ENCODE measurements around the gene ZNF473. TPM values are rescaled to one million over a fixed set of nuclear protein-coding genes. Genes with fewer than 3 reads are reported as not detected.

Gene ZNF473
- total RNA-seq, 2 donors from 2014 or later: 16.7 to 26.0 TPM

DNA sequence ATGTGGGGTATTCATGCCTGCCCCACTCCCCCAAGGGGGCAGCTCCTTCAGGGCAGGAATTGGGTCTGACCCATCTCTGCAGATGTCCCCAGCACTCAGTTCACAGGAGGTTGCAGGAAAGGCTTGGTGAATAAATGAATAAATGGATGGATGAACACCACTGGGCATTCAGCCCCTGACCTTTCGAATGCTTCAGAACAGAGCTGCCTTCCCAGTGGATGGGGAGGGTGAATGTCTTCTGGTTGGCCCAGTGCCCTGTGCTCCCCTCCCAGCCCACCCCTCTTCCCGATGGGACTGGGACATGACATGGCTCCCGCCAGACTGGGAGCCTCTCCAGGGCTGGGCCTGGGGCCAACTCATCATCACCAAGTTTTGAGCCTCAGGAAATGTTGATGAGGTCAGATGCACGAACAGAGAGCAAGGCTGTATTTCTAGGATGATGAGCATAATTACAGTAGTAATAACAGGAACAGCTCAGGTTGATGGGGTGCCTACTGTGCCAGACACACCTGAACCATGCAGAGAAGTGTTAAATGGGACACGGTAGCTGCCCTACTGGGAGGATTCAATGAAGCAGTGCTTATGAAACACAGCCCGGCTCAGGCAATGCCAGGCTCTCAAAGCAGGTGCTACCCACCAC, 26.3 kb upstream of the ZNF473 start:
- H3K4me1 ChIP-seq (replicated peaks): no peaks in the 10 kb centered on the region
- no peak for DNase-seq (ENCODE audit: low spot score)
- TF ChIP-seq POLR2AphosphoS5 (IDR thresholded peaks at IDR 0.05) (no peak), POLR2A (IDR thresholded peaks at IDR 0.05) (no peak)
- TF ChIP-seq, protein P1, sequence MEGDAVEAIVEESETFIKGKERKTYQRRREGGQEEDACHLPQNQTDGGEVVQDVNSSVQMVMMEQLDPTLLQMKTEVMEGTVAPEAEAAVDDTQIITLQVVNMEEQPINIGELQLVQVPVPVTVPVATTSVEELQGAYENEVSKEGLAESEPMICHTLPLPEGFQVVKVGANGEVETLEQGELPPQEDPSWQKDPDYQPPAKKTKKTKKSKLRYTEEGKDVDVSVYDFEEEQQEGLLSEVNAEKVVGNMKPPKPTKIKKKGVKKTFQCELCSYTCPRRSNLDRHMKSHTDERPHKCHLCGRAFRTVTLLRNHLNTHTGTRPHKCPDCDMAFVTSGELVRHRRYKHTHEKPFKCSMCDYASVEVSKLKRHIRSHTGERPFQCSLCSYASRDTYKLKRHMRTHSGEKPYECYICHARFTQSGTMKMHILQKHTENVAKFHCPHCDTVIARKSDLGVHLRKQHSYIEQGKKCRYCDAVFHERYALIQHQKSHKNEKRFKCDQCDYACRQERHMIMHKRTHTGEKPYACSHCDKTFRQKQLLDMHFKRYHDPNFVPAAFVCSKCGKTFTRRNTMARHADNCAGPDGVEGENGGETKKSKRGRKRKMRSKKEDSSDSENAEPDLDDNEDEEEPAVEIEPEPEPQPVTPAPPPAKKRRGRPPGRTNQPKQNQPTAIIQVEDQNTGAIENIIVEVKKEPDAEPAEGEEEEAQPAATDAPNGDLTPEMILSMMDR (IDR thresholded peaks at IDR 0.05): no peak
- WGBS: 57% methylated on average over 6 of the region's 6 CpGs
- H3K9me3 ChIP-seq: no peaks in the 10 kb centered on the region
- no peak overlapping the region for H3K4me3 ChIP-seq
- H3K27me3 ChIP-seq (replicated peaks; ENCODE audit: insufficient read depth): no peaks in the 10 kb centered on the region
- no peak overlapping the region for H3K27ac ChIP-seq
- intact Hi-C loops (cut with DNase I): no loop called here
- H3K36me3 ChIP-seq: peaks cover 9 to 28% of the 10 kb centered on the region in 2 donors

DNA sequence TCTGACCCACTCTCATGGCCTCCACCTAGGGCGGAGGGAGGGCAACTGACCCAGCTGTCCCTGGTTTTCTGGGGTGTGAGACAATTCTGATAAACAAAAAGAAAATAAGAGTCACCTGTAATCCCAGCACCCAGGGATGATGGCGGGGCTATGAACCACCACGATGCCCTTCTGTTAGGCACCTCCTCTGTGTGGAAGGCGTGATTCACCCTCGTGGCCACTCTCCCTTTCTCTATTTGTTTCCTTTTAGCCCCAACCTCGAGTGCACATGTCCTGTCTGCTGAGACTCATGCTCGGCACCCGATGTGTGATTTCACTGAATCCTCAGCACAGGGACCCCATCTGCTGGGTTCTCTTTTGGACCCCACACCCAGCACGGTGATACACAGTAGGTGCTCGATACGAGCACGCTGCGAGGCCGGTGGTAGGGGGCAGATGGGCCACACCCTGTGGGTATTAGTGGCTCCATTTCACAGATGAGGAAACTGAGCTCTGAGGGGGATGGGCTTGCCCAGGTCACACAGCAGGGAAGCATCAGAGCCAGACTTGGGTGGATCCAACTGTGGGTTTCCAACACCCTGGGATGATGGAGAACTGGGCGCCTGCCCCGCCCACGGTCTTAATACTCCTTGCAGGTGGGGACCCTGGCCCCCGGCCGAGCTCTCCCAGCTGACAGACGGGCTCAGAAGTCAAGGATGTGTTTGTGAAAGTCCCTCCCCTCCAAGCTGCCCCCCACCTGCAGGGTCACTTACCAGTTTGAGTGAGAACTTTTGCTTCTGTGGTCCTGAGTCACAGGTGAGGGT, 25.6 kb upstream of the ZNF473 start:
- peaks cover 9 to 20% of the 10 kb centered on the region in 2 donors for H3K36me3 ChIP-seq
- TF ChIP-seq POLR2AphosphoS5 (IDR thresholded peaks at IDR 0.05) (no peak), POLR2A (IDR thresholded peaks at IDR 0.05) (no peak)
- TF ChIP-seq, protein P1 (IDR thresholded peaks at IDR 0.05): no peak
- H3K27ac ChIP-seq: no peak overlapping the region
- H3K9me3 ChIP-seq: no peaks in the 10 kb centered on the region
- 88% methylated on average over 20 of the region's 20 CpGs for WGBS
- intact Hi-C loops (cut with DNase I): no loop called here
- H3K27me3 ChIP-seq (replicated peaks; ENCODE audit: insufficient read depth): no peaks in the 10 kb centered on the region
- no peak overlapping the region for H3K4me3 ChIP-seq
- DNase-seq (ENCODE audit: low spot score): no peak
- H3K4me1 ChIP-seq (replicated peaks): no peaks in the 10 kb centered on the region

DNA sequence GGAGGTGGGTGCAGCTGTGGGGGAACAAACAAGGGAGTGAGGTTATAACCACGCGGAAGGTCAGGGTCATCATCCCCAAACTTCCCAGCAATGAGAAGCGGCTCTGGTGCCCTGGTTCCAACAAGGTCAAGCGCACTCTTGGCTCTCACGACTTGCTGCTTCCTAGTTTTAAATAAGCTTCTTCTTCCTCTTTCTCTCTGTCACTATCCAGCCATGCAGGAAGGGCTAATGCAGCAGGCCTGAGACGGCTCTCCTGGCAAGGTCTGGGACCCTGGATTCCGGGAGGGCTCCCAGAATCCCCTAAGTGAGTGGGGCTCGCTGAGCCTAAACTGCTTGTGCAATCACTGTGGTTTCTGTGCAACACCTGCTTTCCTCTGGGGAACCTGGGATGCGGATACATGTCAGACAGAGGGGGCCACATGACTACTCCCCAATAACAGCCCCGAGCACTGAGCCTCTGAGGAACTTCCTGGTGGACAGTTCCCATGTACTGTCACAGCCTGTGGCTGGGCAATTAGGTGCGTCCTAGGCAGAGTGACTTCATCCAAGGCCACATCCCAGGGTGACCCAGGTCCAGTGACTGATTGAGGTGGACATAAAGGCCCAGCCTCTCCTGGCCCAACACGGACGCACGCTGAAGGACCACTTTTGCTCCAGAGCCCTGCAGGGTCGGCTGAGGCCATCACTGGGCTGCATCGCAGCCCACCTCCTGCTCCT, 24.8 kb upstream of the ZNF473 start:
- Histone ChIP-seq H3K4me1 (replicated peaks) (no peaks in the 10 kb centered on the region), H3K36me3 (peaks cover 12 to 18% of the 10 kb centered on the region in 2 donors), H3K27me3 (replicated peaks; ENCODE audit: insufficient read depth) (no peaks in the 10 kb centered on the region), H3K27ac (no peak overlapping the region), H3K4me3 (no peak overlapping the region), H3K9me3 (no peaks in the 10 kb centered on the region)
- no peak for TF ChIP-seq POLR2AphosphoS5 (IDR thresholded peaks at IDR 0.05)
- TF ChIP-seq, protein P1 (IDR thresholded peaks at IDR 0.05): no peak
- no peak for TF ChIP-seq POLR2A (IDR thresholded peaks at IDR 0.05)
- intact Hi-C loops (cut with DNase I): no loop called here
- 90% methylated on average over 16 of the region's 16 CpGs for WGBS
- no peak for DNase-seq (ENCODE audit: low spot score)

DNA sequence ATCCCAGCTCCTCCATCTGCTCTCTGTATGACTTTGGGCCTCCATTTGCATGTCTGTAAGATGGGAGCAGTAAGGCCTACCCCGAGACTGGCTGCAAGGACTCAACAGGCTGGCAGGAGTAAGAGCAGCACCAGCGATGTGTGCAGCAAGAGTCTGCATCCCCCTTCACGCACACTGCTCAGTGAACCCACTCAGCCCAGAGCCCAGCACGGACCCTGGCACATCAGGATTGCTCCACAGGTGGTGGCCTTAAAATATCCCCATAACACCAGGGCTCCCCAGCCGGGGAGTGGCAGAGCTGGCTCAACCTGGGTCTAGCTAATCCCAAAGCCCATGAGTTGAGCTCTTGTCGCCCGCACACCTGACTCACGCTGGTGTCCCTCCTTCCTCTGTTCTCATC, 24.0 kb upstream of the ZNF473 start:
- Histone ChIP-seq H3K4me3 (no peak overlapping the region), H3K27ac (no peak overlapping the region), H3K4me1 (replicated peaks) (no peaks in the 10 kb centered on the region), H3K27me3 (replicated peaks; ENCODE audit: insufficient read depth) (no peaks in the 10 kb centered on the region), H3K36me3 (peaks cover 12 to 18% of the 10 kb centered on the region in 2 donors), H3K9me3 (no peaks in the 10 kb centered on the region)
- no peak for DNase-seq (ENCODE audit: low spot score)
- WGBS: 96% methylated on average over 8 of the region's 8 CpGs
- intact Hi-C loops (cut with DNase I): no loop called here
- TF ChIP-seq POLR2A (IDR thresholded peaks at IDR 0.05) (no peak), POLR2AphosphoS5 (IDR thresholded peaks at IDR 0.05) (no peak)
- TF ChIP-seq, protein P1 (IDR thresholded peaks at IDR 0.05): no peak

Measured in prostate gland (tissue), 2 donors.